ENCODE data around the gene KIAA0930.

DNA sequence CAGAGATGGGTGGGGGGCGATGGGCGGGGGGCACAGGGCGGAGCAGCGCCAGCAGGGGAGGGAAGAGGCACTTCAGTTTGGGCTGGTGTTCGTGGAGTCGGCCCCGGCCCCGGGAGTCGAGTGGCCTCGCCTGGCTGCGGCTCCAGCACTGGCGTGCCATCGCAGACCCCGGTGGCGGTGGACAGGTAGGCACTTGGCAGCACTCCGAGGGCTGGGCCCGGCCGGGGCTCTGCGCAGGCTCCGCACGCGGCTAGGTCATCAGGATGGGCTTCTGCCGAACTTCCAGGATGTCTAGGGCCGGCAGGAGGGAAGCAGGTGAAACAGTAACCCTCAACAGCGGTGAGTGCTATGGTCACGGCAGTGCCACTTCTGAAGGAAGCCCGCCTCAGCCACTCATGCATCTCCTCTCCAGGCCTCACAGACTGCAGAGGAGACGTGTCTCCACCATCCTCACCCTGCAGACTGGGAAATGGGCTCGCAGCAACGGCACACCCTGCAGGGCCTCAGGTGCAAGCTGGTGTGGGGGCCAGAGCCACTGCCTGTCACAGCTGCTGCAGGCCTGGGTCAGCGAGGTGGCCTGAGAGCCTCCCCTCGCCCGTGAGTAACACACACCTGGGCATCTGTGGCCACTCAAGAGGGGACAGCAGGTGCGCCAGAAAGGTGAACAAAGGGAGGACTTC is 43.6 kb downstream of the KIAA0930 start:
- TF ChIP-seq POLR2A (IDR thresholded peaks at IDR 0.05; ENCODE audit: low read depth, low read length) (no peak), POLR2AphosphoS5 (IDR thresholded peaks at IDR 0.05; ENCODE audit: low read depth, low read length) (no peak), TAF1 (IDR thresholded peaks at IDR 0.05; ENCODE audit: borderline replicate concordance, low read depth, low read length) (no peak)

All from GM12892 (cell line).